Measurements from ENCODE around the gene IDI1.
"Not testable (repeated sequence)": the region's sequence is repeated elsewhere in the genome, so short reads cannot be mapped to it uniquely, and the experiment has no call there.

IDI1 gene

GRCh38 chr10:1034758-1035157 lies 14.2 kb downstream of the IDI1 start:
- DNase-seq (ENCODE audit: low read depth), result no peak

- no peak for DNase-seq (ENCODE audit: low read depth)
Observed at GRCh38 chr10:1033601-1034000, 15.3 kb downstream of the IDI1 start.

- no peak for DNase-seq (ENCODE audit: low read depth)
Observed at GRCh38 chr10:1029838-1030237, 19.1 kb downstream of the IDI1 start.

GRCh38 chr10:1026578-1026977 lies 22.3 kb downstream of the IDI1 start:
- no peak for DNase-seq (ENCODE audit: low read depth)

- no peak for DNase-seq (ENCODE audit: low read depth)
Observed at GRCh38 chr10:1025683-1026082, 23.2 kb downstream of the IDI1 start, which contains the start of gene IDI2. IDI2 (minus strand) TSS chr10:1025859; CDS start chr10:1024723, 1,136 bp downstream.

- no peak for DNase-seq (ENCODE audit: low read depth)
Observed at GRCh38 chr10:1024103-1024502, 24.8 kb downstream of the IDI1 start.

GRCh38 chr10:1022413-1022812 lies 26.5 kb downstream of the IDI1 start:
- no peak for DNase-seq (ENCODE audit: low read depth)

GRCh38 chr10:1020958-1021357 lies 28.0 kb downstream of the IDI1 start:
- DNase-seq (ENCODE audit: low read depth), result no peak

- DNase-seq (ENCODE audit: low read depth), result no peak
Observed at GRCh38 chr10:1020460-1020859, 28.5 kb downstream of the IDI1 start.

GRCh38 chr10:1019362-1019761 lies 29.6 kb downstream of the IDI1 start:
- DNase-seq (ENCODE audit: low read depth), result no peak

GRCh38 chr10:1015688-1016087 lies 33.2 kb downstream of the IDI1 start:
- DNase-seq (ENCODE audit: low read depth), result no peak

- DNase-seq (ENCODE audit: low read depth), result no peak
Observed at GRCh38 chr10:1011696-1012095, 37.2 kb downstream of the IDI1 start.

- no peak for DNase-seq (ENCODE audit: low read depth)
Observed at GRCh38 chr10:1010703-1011102, 38.2 kb downstream of the IDI1 start.

- DNase-seq (ENCODE audit: low read depth), result not testable (repeated sequence)
Observed at GRCh38 chr10:1009947-1010346, 39.0 kb downstream of the IDI1 start.

GRCh38 chr10:1009071-1009494 lies 39.8 kb downstream of the IDI1 start:
- no peak for DNase-seq (ENCODE audit: low read depth)

GRCh38 chr10:1007583-1007982 lies 41.3 kb downstream of the IDI1 start:
- DNase-seq (ENCODE audit: low read depth), result no peak

GRCh38 chr10:1006573-1006972 lies 42.3 kb downstream of the IDI1 start:
- no peak for DNase-seq (ENCODE audit: low read depth)

GRCh38 chr10:1003884-1004670 lies 44.8 kb downstream of the IDI1 start:
- DNase-seq (ENCODE audit: low read depth), result no peak

- DNase-seq (ENCODE audit: low read depth), result no peak
Observed at GRCh38 chr10:1002425-1003006, 46.4 kb downstream of the IDI1 start.

GRCh38 chr10:997266-998022 lies 51.5 kb downstream of the IDI1 start:
- no peak for DNase-seq (ENCODE audit: low read depth)

GRCh38 chr10:996031-996430 lies 52.9 kb downstream of the IDI1 start:
- DNase-seq (ENCODE audit: low read depth), result no peak

- no peak for DNase-seq (ENCODE audit: low read depth)
Observed at GRCh38 chr10:995559-995926, 53.4 kb downstream of the IDI1 start.

Data from activated T-cell treated with anti-CD3 and anti-CD28 coated beads for 24 hours (primary cell).